A549 (cell line): ENCODE measurements around the gene LRCOL1. TPM values are rescaled to one million over a fixed set of nuclear protein-coding genes. Genes with fewer than 3 reads are reported as not detected.

ENCODE experiments used
- ATAC-seq, 2 experiments: fragments of 200-7000 bp in 1 of 2; fragments of >200 bp in 1 of 2; cut with Nextera tagmentation in 1 of 2; cut with Tn5 transposase in 1 of 2; 3 replicates each; pipeline versions ENCODE4 v1.8.0 to v1.9.1; 2018 to 2020; ENCODE audit warnings: mild to moderate bottlenecking in 1 of 2, moderate library complexity in 1 of 2
- CTCF ChIA-PET: fragments of 300-600 bp; sonication (Branson Sonifier 250); formaldehyde crosslinking; extraction: SDS; loops from one replicate; lab custom pipeline; 2021; ENCODE audit warnings: antibody characterized with exemption, inconsistent platforms; lab: Yijun Ruan, JAX
- POLR2A ChIA-PET: fragments of 350-600 bp; formaldehyde crosslinking; extraction: SDS; loops from one replicate; lab custom pipeline; 2021; ENCODE audit warnings: antibody characterized with exemption, inconsistent platforms; lab: Yijun Ruan, JAX
- DNase-seq, 2 experiments: peaks; one replicate each; pipeline versions ENCODE4 v3.0.0 to v3.0.0-alpha.2; 2011 to 2016; ENCODE audit warnings: low read depth in 1 of 2, low spot score in 1 of 2
- FAIRE-seq: peaks from 2 replicates; lab custom pipeline; 2011; peaks lifted over from hg19 to GRCh38; lab: Jason Lieb, UNC
- H3K27ac ChIP-seq, 2 experiments: fragments of >200 bp; sonication (Bioruptor Twin); formaldehyde crosslinking; 3 replicates each; pipeline ENCODE4 v1.5.1; 2016 to 2017
- H3K4me1 ChIP-seq: fragments of >200 bp; sonication (Bioruptor Twin); formaldehyde crosslinking; 3 replicates; pipeline ENCODE4 v1.6.1; 2016
- H3K4me2 ChIP-seq: fragments of >200 bp; sonication (Bioruptor Twin); formaldehyde crosslinking; 3 replicates; pipeline ENCODE4 v1.6.1; 2016
- H3K4me3 ChIP-seq: fragments of >200 bp; sonication (Bioruptor Twin); formaldehyde crosslinking; 3 replicates; pipeline ENCODE4 v1.5.1; 2016
- H3K9me3 ChIP-seq: fragments of >200 bp; sonication (Bioruptor Twin); formaldehyde crosslinking; 3 replicates; pipeline ENCODE4 v1.6.1; 2016
- BHLHE40 ChIP-seq: IDR thresholded peaks from 2 replicates; pipeline ENCODE4 v1.6.1; 2012; ENCODE audit warnings: low read depth, low read length, inconsistent platforms
- CBX2 ChIP-seq: fragments of 200-600 bp; sonication (generic); IDR thresholded peaks from 2 replicates; pipeline ENCODE4 v1.6.1; 2016; ENCODE audit warnings: low read depth, mild to moderate bottlenecking, borderline replicate concordance
- EP300 ChIP-seq, 2 experiments: fragments of >200 bp; sonication (Bioruptor Twin); formaldehyde crosslinking; IDR thresholded peaks; 2 replicates in 1 of 2; 3 replicates in 1 of 2; pipeline ENCODE4 v1.6.1; 2016 to 2017
- GATA3 ChIP-seq: IDR thresholded peaks from 2 replicates; pipeline ENCODE4 v1.6.1; 2012; ENCODE audit warnings: borderline replicate concordance
- HDAC2 ChIP-seq: fragments of 200-600 bp; sonication (generic); IDR thresholded peaks from 2 replicates; pipeline ENCODE4 v1.6.1; 2016
- HEYL ChIP-seq: fragments of 250-450 bp; sonication (Bioruptor Pico); IDR thresholded peaks from 2 replicates; pipeline ENCODE4 v1.8.0; 2021; ENCODE audit warnings: mild to moderate bottlenecking, moderate library complexity
- HOXA7 ChIP-seq: fragments of 250-450 bp; sonication (Bioruptor Pico); IDR thresholded peaks from 2 replicates; pipeline ENCODE4 v1.5.0; 2020; ENCODE audit warnings: mild to moderate bottlenecking, moderate library complexity
- MAFK ChIP-seq: fragments of 450-650 bp; IDR thresholded peaks from 2 replicates; pipeline ENCODE4 v1.6.1; 2014; ENCODE audit not compliant: partially characterized antibody
- RARB ChIP-seq: fragments of 250-450 bp; sonication (Bioruptor Pico); IDR thresholded peaks from 2 replicates; pipeline ENCODE4 v1.8.0; 2021; ENCODE audit warnings: mild to moderate bottlenecking, moderate library complexity
- RCOR1 ChIP-seq: fragments of 150-350 bp; IDR thresholded peaks from 2 replicates; pipeline ENCODE4 v1.6.1; 2014; ENCODE audit warnings: antibody characterized with exemption, low read length, low read depth
- RNF2 ChIP-seq: fragments of 200-600 bp; sonication (generic); IDR thresholded peaks from 2 replicates; pipeline ENCODE4 v1.6.1; 2016; ENCODE audit warnings: low read depth, mild to moderate bottlenecking, antibody characterized with exemption, moderate library complexity, borderline replicate concordance
- SMC3 ChIP-seq: fragments of >200 bp; sonication (Bioruptor Twin); formaldehyde crosslinking; IDR thresholded peaks from 3 replicates; pipeline ENCODE4 v1.6.1; 2018; ENCODE audit warnings: inconsistent platforms
- TFCP2L1 ChIP-seq: fragments of 250-450 bp; sonication (Bioruptor Pico); IDR thresholded peaks from 2 replicates; pipeline ENCODE4 v1.5.0; 2021; ENCODE audit warnings: mild to moderate bottlenecking
- WGBS: methylation state at CpG from one replicate; pipeline ENCODE4 v1.1.6; 2017; ENCODE audit errors: missing lambda C conversion rate; 5-methylcytosine and 5-hydroxymethylcytosine counted together
- polyA plus RNA-seq, 4 experiments: library from polyadenylated mRNA; depleted of rRNA in 3 of 4; stranded (reverse); fragments of >200 nt; fragmentation: RNase III in 1 of 4; extraction: RNeasy Plus Mini Kit Qiagen cat#74134 plus additional on column Dnase treatment in 1 of 4; gene quantifications; 2 replicates in 3 of 4; 3 replicates in 1 of 4; pipeline ENCODE4 v1.2.3, GENCODE V29; 2011 to 2017
- TF ChIP-seq, protein P1 (sequence below): fragments of 450-650 bp; IDR thresholded peaks from 2 replicates; pipeline ENCODE4 v1.6.1; 2014; ENCODE audit warnings: antibody characterized with exemption
- TF ChIP-seq, protein P2 (sequence below): fragments of 200-600 bp; sonication (generic); IDR thresholded peaks from 2 replicates; pipeline ENCODE4 v1.6.1; 2016; ENCODE audit warnings: antibody characterized with exemption, mild to moderate bottlenecking, moderate library complexity
- TF ChIP-seq, protein P3 (sequence below): IDR thresholded peaks from 2 replicates; pipeline ENCODE4 v1.6.1; 2012; ENCODE audit warnings: low read depth, borderline replicate concordance
- TF ChIP-seq, protein P4 (sequence below): IDR thresholded peaks from 2 replicates; pipeline ENCODE4 v1.6.1; 2012
- TF ChIP-seq, protein P5 (sequence below): fragments of >200 bp; sonication (Bioruptor Twin); formaldehyde crosslinking; IDR thresholded peaks from 3 replicates; pipeline ENCODE4 v1.5.1; 2016

The LRCOL1 gene
- polyA plus RNA-seq, 2 of the 4 experiments (the other 2 are of a cell fraction), result not detected

DNA sequence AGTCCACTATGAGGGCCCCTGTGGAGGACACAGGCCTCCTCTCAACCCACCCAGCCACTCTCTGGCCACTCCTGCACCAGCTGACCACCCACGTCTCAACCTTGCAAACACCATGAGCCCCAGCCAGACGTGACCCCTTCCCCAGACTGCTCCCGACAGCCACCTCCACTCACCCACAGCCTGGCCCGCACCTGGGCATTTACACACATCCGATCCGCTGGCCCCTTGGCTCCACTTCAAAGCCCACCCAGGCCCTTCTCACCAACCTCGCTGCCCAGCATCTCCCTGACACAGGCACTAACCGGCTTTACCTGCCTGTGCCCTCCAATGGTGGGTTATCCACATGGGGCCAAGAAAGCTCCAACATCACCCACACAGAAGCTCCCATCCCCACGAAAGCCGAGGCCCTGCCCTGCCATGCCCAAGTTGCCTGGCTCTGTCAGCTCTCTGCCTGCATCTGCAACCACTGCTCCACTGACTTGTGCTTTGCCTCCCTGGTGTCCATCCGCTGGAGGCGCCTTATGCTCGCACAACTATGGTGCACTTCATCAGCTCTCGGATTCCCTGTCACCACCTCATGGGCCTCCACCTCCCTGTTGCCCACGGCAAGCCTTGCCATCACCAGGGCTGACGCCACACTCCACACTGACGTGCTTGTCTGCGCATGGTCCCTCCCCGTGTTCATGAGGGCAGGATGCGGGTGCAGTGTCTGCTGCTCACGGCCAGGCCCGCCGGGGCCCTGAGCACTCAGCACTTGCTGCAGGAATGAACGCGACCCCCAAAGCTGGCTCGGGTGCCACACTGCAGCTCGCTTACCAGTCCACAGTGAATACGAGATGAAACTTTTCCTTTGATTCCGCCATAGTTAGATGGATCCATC lies 24.9 kb upstream of the LRCOL1 start:
- Histone ChIP-seq H3K4me1 (no peaks in the 10 kb centered on the region), H3K9me3 (no peaks in the 10 kb centered on the region)
- POLR2A ChIA-PET, result no interaction called here
- FAIRE-seq, result no peak
- TF ChIP-seq, protein P1, sequence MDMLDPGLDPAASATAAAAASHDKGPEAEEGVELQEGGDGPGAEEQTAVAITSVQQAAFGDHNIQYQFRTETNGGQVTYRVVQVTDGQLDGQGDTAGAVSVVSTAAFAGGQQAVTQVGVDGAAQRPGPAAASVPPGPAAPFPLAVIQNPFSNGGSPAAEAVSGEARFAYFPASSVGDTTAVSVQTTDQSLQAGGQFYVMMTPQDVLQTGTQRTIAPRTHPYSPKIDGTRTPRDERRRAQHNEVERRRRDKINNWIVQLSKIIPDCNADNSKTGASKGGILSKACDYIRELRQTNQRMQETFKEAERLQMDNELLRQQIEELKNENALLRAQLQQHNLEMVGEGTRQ, result no peak
- TF ChIP-seq BHLHE40 (no peak), CBX2 (no peak), HEYL (CRISPR knock-in tag) (no peak), RARB (CRISPR knock-in tag) (no peak), SMC3 (no peak), RCOR1 (no peak), GATA3 (no peak), RNF2 (no peak), MAFK (no peak), TFCP2L1 (CRISPR knock-in tag) (no peak), HDAC2 (no peak), HOXA7 (no peak), EP300 (IDR thresholded peaks at IDR 0.05) (no peak)
- TF ChIP-seq, protein P2, sequence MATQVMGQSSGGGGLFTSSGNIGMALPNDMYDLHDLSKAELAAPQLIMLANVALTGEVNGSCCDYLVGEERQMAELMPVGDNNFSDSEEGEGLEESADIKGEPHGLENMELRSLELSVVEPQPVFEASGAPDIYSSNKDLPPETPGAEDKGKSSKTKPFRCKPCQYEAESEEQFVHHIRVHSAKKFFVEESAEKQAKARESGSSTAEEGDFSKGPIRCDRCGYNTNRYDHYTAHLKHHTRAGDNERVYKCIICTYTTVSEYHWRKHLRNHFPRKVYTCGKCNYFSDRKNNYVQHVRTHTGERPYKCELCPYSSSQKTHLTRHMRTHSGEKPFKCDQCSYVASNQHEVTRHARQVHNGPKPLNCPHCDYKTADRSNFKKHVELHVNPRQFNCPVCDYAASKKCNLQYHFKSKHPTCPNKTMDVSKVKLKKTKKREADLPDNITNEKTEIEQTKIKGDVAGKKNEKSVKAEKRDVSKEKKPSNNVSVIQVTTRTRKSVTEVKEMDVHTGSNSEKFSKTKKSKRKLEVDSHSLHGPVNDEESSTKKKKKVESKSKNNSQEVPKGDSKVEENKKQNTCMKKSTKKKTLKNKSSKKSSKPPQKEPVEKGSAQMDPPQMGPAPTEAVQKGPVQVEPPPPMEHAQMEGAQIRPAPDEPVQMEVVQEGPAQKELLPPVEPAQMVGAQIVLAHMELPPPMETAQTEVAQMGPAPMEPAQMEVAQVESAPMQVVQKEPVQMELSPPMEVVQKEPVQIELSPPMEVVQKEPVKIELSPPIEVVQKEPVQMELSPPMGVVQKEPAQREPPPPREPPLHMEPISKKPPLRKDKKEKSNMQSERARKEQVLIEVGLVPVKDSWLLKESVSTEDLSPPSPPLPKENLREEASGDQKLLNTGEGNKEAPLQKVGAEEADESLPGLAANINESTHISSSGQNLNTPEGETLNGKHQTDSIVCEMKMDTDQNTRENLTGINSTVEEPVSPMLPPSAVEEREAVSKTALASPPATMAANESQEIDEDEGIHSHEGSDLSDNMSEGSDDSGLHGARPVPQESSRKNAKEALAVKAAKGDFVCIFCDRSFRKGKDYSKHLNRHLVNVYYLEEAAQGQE, result no peak
- TF ChIP-seq, protein P3, sequence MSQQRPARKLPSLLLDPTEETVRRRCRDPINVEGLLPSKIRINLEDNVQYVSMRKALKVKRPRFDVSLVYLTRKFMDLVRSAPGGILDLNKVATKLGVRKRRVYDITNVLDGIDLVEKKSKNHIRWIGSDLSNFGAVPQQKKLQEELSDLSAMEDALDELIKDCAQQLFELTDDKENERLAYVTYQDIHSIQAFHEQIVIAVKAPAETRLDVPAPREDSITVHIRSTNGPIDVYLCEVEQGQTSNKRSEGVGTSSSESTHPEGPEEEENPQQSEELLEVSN, result no peak
- TF ChIP-seq, protein P4, sequence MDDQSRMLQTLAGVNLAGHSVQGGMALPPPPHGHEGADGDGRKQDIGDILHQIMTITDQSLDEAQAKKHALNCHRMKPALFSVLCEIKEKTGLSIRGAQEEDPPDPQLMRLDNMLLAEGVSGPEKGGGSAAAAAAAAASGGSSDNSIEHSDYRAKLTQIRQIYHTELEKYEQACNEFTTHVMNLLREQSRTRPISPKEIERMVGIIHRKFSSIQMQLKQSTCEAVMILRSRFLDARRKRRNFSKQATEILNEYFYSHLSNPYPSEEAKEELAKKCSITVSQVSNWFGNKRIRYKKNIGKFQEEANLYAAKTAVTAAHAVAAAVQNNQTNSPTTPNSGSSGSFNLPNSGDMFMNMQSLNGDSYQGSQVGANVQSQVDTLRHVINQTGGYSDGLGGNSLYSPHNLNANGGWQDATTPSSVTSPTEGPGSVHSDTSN, result no peak
- TF ChIP-seq, protein P5, sequence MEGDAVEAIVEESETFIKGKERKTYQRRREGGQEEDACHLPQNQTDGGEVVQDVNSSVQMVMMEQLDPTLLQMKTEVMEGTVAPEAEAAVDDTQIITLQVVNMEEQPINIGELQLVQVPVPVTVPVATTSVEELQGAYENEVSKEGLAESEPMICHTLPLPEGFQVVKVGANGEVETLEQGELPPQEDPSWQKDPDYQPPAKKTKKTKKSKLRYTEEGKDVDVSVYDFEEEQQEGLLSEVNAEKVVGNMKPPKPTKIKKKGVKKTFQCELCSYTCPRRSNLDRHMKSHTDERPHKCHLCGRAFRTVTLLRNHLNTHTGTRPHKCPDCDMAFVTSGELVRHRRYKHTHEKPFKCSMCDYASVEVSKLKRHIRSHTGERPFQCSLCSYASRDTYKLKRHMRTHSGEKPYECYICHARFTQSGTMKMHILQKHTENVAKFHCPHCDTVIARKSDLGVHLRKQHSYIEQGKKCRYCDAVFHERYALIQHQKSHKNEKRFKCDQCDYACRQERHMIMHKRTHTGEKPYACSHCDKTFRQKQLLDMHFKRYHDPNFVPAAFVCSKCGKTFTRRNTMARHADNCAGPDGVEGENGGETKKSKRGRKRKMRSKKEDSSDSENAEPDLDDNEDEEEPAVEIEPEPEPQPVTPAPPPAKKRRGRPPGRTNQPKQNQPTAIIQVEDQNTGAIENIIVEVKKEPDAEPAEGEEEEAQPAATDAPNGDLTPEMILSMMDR, result no peak
- TF ChIP-seq, all 56 proteins: peak for 0
- CTCF ChIA-PET, result interaction anchor here (1.6 to 9.8 kb wide), 3 partner anchors 9 to 220 kb away, joined by 3 to 87 read pairs (median 9); no protein-coding TSS in a partner anchor
- Histone ChIP-seq H3K4me3 (no peak overlapping the region), H3K4me2 (no peak overlapping the region), H3K27ac (no peak overlapping the region)
- DNase-seq (no peak), ATAC-seq (no peak)
- WGBS, result 93% methylated on average over 29 of the region's 29 CpGs
